Left cardiac atrium (tissue), 4 donors: ENCODE measurements around the gene SEC22B. TPM values are rescaled to one million over a fixed set of nuclear protein-coding genes. Genes with fewer than 3 reads are reported as not detected.
"Not testable (repeated sequence)": the region's sequence is repeated elsewhere in the genome, so short reads cannot be mapped to it uniquely, and the experiment has no call there.

Source experiments
- ATAC-seq, 2 donors: fragments of 200-7000 bp; cut with Tn5 transposase; one replicate each; pipeline ENCODE4 v1.9.1; 2020; ENCODE audit warnings: mild to moderate bottlenecking in 2 of 2, moderate library complexity in 2 of 2
- DNase-seq: peaks from one replicate; pipeline ENCODE4 v3.0.0-alpha.2; 2020
- intact Hi-C, 2 donors: fragments of 100-400 bp; cut with DNase I; formaldehyde crosslinking; loops; one replicate each; pipeline versions ENCODE4 v1.14.1 to v1.15.1; 2022 to 2023
- total RNA-seq, 2 donors: library from RNA; stranded (reverse); fragmentation: NEBNext Ultra II Directional; extraction: Animal tissue kit (Norgen Biotek cat#: 25700); gene quantifications; one replicate each; pipeline ENCODE4 v1.2.1, GENCODE V29; 2021
- donor health status: DM: no; HTN: yes; CAD: no.
- donor health status: DM: no; HTN: yes; CAD: no; lungs with severe emphysema.
- donor health status: DM: yes; HTN: yes; CAD: no.
- donor health status: Dilated cardiomyopathy.

The SEC22B gene
- total RNA-seq, 2 donors from 2014 or later, result 18.5 to 23.7 TPM

DNA sequence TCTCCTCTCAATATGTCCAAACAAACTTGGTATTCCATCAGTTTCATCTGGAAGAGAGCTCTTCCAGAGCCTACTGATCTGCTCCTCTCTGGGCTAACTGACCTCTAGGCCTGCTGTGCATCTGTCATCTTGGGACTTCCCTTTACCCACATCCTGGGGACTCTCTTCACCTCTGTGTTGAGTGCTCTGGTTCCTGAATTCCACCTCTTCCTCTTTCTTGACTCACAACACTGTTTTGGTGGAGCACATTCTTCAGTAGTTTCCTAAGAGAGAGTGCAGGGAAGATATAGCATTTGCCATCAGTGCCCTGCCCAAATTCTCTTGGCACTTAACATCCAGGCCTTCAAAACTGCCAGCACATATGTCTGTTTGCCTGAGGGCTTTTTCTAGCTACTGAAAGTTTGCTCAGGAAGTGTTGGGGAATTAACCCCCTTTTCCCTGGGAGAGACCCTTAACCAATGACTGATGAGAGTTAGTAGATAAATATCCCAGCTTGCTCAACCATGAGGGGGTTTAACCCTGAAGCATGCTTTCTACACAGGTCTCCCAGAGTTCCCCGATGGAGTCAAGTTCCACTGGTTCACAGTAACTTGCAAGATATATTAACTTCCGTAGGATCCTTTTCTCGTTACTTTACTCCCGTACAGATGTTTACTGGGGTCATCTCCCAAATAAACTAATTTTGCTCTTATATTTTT, 52.4 kb downstream of the SEC22B start:
- DNase-seq, intact Hi-C loops: not testable (repeated sequence)
- ATAC-seq, result peak; percentile 55 to 73

DNA sequence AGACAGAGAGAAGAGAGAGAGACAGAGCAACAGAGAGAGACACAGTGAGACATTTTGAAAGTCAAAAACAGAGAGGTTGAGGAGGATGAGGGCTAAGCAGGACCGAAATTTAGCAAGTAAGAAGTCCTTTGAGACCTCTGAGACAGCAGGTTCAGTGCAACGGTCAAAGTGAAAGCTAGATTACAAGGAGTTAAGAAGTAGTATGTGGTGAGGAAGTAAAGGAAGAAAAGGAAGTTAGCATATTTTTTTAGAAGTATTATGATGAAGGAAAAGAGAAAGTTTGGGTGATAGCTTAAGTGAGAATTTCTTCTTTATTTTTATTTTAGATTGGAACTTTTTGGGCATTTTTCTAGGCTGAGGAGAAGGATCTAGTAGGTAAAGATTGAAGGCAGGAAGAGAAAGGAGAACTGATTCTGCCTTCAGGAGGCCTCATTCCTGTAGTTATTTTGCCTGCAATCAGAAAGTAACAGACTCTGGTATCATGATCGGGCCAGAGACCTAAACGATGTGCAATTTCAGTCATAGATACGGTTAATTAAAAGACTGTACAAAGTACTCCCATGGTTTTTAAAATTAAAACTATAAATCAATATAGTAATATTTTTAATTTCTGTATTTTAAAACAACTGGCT, 53.9 kb downstream of the SEC22B start:
- DNase-seq, intact Hi-C loops: not testable (repeated sequence)
- ATAC-seq, result peak in 1 of 2 donors; percentile 36

DNA sequence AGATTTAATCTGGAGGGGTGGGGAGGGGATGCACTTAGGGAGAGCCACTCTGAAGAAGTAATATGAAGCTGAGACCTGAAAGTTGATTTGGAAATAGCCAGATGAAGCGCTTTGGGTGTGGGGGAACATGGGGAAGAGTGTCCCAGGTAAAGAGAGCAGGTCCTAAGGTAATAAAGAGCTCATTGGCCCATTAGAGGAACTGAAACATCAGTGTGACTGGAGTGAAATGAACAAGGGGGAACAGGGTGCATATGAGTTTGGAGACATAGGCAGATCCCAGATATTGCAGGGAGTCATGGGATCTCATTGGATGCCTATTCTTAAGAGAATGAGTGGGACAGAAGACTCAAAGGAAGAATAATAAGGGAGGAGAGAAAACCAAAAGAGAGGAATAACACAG, 54.5 kb downstream of the SEC22B start:
- not testable (repeated sequence) for ATAC-seq

DNA sequence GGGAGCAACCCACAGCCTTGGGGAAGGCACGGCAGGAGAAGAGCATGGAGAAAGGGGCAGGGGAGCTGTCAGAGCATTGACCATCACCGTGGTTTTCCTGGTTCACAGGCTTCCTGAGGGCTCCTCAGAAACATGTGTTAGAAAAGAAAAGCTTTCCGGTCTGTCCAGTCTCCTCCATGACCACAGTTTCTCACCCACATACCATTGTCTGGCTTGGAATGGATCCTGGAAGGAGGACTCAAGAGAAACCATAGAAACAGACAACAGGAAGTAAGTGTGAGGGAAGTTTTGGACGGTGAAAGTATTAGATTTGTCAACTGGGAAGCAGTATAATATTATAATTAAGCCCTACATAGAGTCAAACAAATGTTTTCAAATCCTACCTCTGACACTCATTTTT, 55.8 kb downstream of the SEC22B start:
- intact Hi-C loops, DNase-seq: not testable (repeated sequence)
- peak in 1 of 2 donors; percentile 41 for ATAC-seq

More for the DNA sequence above, 54.5 kb downstream of the SEC22B start:
- intact Hi-C loops, DNase-seq: not testable (repeated sequence)

DNA sequence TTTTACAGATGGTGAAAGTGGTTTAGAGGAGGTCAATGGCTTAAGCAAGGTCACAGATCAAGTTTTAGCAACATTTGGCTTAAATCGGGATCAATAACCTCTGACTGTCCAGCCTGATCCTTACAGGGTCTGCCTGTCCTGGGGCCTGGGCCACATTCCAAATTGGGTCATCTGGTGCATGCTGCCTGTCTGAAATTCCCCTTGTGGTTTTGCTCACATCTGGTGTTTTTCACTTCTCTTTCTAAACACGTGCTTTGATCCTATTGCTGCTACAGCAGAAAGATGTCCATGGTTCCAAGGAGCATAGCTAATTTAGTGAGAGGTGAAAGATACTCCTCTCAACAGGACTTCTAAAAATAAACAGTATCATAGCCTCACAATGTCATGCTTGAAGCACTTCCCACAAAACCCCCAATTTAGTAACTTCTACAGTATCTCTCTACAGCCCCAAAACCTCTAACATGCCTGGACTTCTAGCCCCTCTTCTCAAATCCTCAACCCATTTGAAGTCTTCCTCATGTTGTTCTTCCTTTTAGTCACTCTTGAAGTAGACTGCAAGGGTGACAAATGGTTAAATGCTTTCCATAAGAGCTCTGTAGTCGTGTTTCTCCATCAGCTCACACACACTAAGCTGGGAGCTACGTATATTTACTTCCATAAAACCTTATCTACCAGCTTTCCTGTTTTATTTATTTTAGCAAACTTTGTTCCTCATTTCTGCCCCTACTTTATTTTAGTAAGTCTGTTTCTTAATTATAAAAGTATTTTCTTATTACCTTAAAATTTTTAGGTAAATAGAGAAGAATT, 58.7 kb downstream of the SEC22B start:
- peak; percentile 45 to 69 for ATAC-seq
- intact Hi-C loops, result not testable (repeated sequence)
- peak; percentile 29 for DNase-seq

DNA sequence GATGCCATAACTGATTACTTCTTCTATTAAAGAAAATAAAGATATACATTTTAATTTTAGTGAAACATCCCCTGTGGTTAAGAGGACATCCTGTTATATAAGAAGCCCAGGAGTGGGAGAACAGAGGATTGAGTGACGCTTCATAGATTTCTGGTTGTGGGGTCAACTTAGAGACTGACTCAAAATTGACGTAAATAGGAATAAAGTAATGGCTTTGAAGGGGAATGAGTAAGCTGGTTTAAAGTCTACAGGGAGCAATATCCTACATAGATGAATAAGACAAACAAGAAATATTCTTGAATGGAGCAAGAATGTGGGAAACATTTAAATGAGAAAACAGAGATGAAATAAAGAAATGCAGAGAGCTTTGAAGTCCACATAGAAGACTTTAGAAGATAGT, 60.2 kb downstream of the SEC22B start:
- DNase-seq, intact Hi-C loops, ATAC-seq: not testable (repeated sequence)

DNA sequence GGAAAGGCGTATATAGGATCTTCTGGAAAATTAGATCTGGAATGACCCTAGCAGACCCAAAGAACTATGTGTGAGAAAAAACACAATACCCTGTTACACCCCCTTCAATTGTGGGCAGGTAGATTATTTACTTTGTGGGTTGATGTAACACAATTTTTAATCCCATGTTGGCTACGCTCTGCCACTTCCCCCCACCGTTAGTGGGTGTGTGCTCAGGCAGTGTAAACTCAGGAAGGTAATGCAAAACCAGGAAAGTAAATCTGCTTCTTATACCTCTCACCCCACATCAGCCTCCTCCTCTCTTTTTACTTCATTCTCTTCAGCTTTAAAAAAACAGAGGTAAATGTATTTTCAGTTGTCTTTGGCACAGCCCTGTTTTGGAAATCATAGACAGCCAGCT, 63.2 kb downstream of the SEC22B start:
- intact Hi-C loops, DNase-seq, ATAC-seq: not testable (repeated sequence)

DNA sequence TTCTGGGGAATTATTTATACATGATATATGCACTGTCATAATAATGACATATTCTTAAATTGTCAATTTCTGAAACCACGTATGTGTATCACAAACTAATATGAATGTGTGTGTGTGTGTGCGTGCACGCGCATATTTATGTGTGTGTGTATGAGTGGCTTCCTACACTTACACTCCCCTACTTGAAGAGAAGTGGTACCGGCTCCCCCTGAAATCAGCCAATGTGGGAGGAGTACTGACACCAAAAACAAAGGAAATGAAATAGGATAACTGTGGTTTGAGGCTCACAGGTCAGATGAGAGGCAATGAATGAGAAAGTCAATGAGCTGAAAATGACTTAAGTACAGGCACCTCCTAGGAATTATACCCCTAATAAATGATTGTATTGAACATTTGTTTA, 64.1 kb downstream of the SEC22B start:
- ATAC-seq, result peak in 1 of 2 donors; percentile 19
- DNase-seq, intact Hi-C loops: not testable (repeated sequence)

DNA sequence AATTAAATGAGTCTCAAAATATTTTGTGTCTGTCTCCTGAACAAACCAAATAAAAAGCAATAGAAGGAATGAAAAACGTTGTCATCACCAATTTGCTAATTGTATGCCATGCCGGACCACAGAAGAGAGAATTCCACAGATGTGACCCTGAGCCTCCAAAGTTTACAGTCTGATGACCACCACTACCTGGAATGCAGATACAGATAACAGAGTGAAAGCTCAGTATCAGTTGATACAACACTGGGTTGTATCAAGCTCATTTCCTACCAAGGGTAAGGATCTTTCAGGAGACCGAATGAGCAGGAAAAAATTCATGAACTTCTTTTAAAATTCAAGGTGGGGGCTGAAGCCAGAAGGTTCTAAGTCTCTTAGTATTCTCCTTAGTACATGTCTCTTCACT, 64.5 kb downstream of the SEC22B start:
- intact Hi-C loops, DNase-seq: not testable (repeated sequence)
- peak in 1 of 2 donors; percentile 83 for ATAC-seq

DNA sequence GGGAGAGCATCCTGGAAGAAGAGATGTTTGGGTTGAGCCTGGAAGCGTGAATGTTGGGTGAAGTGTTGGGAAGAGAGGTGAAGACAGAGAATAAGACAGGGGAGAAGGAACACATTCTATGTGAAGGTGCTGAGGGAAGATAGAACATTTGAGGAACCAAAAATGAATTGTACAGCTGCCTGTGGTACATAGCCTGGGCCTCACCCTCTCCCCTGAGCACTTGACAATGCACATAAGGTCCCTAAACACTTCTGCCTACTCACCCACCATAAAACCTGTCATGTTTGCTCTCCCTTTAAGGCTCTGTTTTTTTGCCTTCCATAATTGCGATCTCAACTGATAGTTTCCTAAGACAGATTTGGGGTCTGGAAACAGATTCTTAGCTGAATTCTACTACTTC, 65.3 kb downstream of the SEC22B start:
- intact Hi-C loops, ATAC-seq, DNase-seq: not testable (repeated sequence)

DNA sequence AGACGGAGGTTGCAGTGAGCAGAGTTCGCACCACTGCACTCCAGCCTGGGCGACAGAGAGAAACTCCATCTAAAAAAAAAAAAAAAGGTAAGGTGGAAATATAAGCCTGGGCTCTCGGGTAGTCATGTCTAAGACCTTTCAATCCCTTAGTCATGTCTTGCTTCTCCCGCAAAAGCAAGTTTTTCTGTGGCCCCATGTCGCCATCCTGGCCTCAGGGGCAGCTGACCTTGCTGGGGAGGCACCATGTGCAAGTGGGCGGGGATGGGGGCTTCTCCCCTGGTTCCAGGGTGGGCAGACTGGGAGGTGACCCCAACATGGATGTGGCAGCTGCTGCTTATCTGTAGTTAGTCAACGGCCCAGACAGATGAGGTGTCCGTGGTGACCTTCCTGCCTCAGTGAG, 66.7 kb downstream of the SEC22B start:
- DNase-seq, intact Hi-C loops: not testable (repeated sequence)

DNA sequence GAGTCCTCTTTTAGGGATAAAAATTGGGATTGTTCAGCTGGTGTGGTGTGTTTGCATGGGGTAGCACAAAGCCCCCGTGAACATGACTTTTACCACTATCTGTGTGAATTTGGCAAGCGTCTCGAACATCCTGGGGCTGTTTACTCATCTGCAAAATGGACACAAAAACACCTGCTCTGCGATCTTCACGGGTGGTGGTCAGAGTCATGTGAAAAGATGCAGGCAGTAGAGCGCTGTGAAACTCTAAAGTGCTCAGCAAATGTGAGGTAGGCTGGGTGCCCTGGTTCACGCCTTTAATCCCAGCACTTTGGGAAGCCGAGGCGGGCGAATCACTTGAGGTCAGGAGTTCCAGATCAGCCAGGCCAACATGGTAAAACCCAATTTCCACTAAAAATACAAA, 67.1 kb downstream of the SEC22B start:
- DNase-seq, ATAC-seq, intact Hi-C loops: not testable (repeated sequence)

More for the DNA sequence above, 66.7 kb downstream of the SEC22B start:
- not testable (repeated sequence) for ATAC-seq

DNA sequence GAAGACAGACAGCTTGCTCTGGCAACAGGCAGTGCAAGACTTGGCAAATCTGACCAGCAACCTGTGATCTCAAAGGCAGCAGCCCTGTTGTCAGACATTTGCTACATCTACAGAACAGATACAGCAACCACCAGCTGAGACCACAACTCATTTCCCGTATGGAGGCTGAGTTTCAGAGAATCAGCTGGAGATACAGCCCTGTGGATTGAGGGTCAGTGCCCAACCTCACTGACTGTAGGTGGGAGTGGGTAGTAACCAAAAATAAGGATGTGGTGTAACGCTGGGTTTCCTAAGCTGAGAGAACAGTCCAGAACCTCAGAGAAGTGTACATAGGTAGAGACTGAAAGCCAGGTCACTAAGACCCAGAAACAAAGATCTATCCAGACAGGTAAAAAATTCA, 71.0 kb downstream of the SEC22B start:
- intact Hi-C loops, DNase-seq, ATAC-seq: not testable (repeated sequence)

DNA sequence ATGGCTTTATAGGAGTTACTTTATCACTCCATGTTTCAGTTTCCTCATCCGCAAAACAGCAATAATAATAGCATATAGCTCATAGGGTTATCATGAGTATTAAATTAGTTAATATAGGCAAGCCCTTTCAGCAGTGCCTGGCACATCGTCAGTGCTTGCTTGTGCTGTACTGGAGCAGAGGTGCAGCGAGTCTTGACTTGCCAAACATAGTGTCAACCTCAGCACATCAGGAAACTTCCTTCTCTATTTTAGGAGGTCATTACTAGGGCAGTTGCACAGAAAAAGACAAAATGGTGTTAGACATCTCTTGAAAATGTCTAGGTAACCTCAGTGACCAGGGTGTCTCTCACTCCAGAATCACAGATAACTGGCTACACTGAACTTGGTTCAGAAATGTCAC, 72.6 kb downstream of the SEC22B start:
- ATAC-seq, result peak in 1 of 2 donors; percentile 44
- intact Hi-C loops, DNase-seq: not testable (repeated sequence)

DNA sequence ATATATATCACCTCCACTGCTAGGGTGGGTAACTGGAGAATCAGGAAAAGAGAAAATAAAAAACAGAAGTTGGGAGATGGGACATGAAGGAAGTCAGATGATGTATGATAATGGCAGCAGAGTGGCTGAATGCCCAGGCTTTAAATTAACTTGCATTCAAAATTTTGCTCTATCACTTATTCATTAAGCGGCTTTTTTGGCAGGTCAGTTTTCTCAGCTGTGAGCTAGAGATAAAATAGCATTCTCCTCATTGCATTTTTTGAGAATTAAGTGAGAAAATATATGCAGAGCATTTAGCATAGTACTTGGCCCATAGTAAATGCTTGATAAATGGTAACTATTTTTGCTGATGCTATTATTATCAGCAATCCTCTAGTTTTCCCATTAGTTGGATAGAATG, 74.7 kb downstream of the SEC22B start:
- intact Hi-C loops, ATAC-seq, DNase-seq: not testable (repeated sequence)

Other genes with a start within 250 kb of the SEC22B start
- gene NOTCH2, start 106.9 kb downstream of the SEC22B start, total RNA-seq, result 10 to 100 TPM; 44.7 to 45.0 TPM
- 1 to 10 TPM; 1.9 to 4.5 TPM for gene NBPF8, start 238.5 kb upstream of the SEC22B start, total RNA-seq